GM19463 (cell line): ENCODE results near the gene KCTD15.

Experiments used
- ATAC-seq: cut with Tn5 transposase; IDR thresholded peaks from one replicate; pipeline ENCODE4 v1.9.1; 2021; ENCODE audit warnings: mild to moderate bottlenecking, moderate library complexity; ENCODE audit not compliant: unreplicated experiment

KCTD15 gene

GRCh38 chr19:33796164-33796875, at the start of gene KCTD15:
TSS of gene KCTD15 (plus strand) at chr19:33796870. CDS start at chr19:33800455, 3,585 bp downstream.
- ATAC-seq, result no peak

DNA sequence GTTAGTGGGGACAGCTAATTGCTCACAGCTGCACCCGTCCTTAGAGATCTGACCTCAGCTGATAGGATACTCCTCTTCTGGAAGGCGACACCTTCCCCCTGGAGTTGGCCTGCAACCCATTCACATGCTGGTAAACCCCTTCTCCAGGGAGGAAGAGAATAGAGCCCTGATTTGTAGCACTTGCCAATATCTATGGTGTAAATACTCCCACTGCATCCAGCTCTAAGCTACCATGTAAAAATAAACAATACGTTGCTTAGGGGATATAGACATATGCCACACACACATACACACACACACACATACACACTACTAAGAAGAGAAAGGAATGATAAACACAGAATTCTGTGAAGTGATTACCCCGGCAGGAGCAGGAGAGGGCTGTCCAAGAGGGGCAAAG, 49.4 kb upstream of the KCTD15 start:
- no peak for ATAC-seq

DNA sequence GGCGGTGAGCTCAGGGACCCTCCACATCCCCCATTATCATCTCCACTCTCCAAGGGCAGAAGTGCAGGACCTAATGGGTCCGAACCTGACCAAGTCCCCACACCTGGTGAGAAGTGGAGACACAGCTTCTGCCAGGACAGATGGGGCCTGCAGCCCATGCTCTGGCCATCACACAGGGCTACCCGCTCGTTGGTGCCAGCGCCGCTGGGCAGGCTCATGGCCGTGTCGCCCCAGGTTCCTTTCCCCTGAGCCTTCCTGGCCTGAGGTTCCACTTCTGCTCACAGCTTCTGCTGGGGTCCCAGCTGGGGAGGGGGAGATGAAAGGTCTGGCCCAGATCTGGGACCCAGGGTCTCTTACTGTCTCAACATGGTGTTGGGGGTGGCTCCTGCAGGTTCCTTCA, 48.4 kb upstream of the KCTD15 start:
- no peak for ATAC-seq

- ATAC-seq, result no peak
These were observed 47.7 kb upstream of the KCTD15 start for GRCh38 chr19:33749016-33749415.

DNA sequence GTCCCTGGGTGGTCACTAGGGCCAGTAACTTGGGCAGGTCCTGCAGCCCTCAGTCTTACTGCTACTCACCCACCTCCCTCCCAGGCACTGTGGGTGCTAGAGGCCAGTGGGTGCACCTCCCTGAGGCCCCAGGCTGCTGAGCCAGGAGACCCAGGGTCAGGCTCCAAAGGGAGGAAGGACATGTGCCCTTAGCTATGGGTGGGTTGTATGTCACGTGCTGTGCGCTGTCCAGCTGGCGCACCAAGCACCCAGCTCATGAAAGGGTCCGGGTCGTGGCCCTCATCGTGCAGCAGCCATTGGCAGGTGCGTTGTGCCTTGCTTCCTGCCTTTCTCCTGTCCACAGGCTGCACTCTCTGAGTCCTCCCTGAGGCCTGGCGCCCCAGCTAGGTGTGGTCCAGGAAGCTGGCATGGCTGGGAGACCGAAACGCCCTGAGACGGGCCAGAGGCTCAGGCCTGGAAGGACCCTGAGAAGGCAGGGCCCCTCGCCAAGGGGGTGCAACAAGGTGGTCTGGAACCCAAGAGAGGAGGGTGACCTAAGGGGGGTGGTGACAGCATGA, 47.0 kb upstream of the KCTD15 start:
- no peak for ATAC-seq

- ATAC-seq, result no peak
These were observed 45.9 kb upstream of the KCTD15 start for GRCh38 chr19:33750587-33751435.

DNA sequence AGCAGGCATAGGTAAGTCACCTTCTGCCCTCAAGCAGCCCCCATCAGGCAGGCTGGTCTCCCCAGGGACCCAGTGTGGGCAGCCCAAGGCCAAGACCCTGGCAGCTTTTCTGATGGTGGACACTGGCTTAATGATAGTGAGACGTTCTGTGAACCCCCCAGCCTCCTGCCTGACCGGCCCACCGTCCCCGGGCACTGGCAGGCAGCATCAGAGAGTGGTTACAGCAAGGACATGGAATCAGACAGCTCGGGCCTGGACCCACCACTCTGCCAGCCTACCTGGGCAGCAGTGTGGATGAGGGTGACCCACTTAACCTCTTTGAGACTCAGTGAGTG, 45.3 kb upstream of the KCTD15 start:
- ATAC-seq, result no peak

DNA sequence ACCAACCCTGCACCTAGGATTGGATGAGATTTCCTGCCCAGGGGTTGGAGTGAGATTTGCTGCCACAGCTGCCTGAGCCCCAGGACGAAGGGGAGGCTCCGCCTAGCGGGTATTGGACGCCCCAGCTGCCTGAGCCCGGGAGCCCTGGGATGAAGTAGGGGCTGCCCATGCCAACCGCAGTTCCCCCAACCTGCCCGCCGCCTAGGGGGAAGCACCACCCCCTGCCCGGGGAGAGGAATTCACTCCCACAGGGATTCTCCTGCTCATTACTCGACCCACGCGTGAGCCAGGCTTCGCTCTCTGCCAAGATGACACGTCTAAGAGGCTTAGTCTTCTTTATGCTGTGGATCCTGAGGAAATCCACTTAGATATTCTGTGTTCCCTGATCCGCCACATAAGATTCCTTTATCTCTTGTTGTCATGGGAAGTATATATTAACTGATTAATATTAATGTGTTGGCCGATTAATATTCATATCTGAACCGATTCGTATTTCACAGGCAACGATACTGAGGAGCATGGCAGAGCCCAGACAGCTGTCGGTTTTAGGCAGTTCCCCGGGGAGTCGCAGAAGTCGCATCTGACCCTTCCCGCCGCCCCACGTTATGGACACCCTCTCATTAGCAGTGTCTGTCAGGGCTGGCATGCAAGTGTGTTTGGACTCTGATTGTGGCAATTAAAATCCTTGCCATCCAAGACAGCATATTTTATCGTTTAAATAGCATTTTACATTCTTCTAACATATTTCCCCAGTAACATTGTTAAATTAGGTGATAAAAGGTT, 44.5 kb upstream of the KCTD15 start:
- no peak for ATAC-seq

DNA sequence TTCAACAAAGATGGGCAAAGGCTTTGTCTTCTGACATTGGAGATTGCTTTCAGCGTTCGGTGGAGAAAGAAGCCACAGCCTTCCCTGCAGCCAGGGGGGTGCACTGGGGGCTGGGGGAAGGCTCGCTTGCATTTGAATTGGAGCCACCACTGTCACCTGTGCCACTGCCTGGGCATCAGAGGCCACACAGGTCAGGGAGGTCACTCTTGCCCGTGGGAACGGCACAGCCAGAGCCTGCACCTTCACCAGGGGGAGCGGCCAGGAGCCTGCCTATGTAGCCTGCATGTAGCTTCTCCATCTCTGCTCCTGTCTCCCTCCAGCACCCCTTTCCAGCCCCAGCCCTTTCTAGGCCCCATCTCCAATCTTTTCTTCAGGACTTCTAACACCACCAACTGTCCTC, 43.7 kb upstream of the KCTD15 start:
- no peak for ATAC-seq

GRCh38 chr19:33754361-33754760, 42.3 kb upstream of the KCTD15 start:
- no peak for ATAC-seq

GRCh38 chr19:33755099-33756035, 41.3 kb upstream of the KCTD15 start:
- ATAC-seq, result no peak

GRCh38 chr19:33756177-33756576, 40.5 kb upstream of the KCTD15 start:
- no peak for ATAC-seq

DNA sequence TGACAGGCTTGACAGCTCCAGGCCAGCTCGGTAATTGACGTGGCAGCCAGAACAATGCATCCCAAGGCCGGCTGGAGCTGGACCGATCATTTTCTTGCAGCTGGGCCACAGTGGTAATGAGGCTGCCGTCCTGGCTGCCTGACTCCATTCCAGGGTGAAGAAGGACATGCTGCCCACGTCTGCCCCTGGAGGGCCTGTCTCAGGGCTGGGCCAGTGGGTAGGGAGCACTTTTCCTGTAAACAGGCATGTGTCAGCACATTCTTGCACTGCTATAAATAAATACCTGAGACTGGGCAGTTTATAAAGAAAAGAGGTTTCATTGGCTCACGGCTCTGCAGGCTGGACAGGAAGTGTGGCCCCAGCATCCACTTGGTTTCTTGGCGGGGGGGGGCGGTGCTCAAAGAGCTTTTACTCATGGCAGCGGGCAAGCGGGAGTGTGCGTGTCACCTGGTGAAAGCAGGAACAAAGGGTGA, 38.1 kb upstream of the KCTD15 start:
- ATAC-seq, result no peak

- ATAC-seq, result no peak
These were observed 37.3 kb upstream of the KCTD15 start for GRCh38 chr19:33759356-33759755.

GRCh38 chr19:33763633-33764371, 32.9 kb upstream of the KCTD15 start:
- no peak for ATAC-seq

- ATAC-seq, result no peak
These were observed 30.0 kb upstream of the KCTD15 start for GRCh38 chr19:33766623-33767022.

- ATAC-seq, result no peak
These were observed 28.7 kb upstream of the KCTD15 start for GRCh38 chr19:33767898-33768413.

DNA sequence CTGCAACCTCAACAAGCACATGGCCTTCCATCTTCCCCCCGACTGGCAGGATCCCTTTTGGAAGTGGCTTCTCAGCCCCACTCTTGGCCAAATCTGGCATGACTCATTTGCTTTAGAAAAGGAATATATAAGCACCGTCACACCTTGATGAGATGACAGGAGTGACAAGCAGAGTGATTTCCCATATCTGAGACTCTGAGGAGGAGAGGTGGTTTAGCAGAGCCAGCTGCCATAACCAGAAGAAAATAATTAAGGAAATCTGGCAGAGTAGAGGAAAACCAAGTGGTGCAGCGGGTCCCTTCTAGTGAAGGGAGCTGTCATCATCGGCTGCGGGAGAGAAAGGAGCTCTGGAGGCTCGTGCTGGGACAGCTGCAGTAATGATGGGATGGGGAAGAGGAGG, 27.5 kb upstream of the KCTD15 start:
- no peak for ATAC-seq

DNA sequence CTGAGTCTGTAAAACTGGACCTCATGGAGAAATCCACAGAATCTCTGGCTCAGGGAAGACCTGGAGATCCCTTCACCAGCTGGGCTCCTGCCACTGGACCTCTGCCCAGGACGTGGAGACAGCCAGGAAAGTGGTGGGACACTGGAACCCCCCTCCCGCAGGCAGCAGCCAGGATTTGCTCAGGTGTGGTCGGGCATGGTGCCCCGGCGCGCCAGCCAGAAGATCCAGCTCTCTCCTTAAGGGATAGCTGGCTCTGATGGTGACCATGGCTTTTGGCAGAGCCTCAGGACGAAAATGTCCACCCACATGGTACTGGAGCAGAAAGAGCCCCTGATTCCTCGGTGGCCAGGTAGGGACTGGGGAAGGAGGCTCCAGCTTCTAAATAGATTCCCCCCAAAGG, 26.6 kb upstream of the KCTD15 start:
- ATAC-seq, result no peak
